ENCODE measurements around the gene OTOS.

DNA sequence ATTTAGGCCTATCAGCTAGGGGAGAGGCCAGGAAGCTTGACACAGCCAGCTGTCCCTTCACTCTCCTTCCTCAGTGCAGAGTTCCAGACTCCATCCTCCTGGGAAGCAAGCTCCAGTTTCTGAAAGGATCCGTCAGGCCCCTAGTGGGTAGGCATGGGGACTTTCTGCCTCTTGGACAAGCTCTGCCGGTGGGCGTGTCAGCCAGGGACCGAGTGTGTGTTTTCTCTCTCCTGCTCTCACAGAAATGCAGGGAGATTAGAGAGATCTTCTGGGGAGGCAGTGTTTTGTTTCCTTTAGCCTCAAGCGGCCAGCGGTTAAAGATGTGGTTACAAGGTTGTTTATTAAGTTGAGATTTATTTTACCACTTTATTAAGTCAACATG is 29.9 kb upstream of the OTOS start:
- TF ChIP-seq POLR2A (conservative IDR thresholded peaks at IDR 0.05): no peak
- TF ChIP-seq POLR2AphosphoS5 (IDR thresholded peaks at IDR 0.05; ENCODE audit: control insufficient read depth, insufficient read depth, low read depth, low read length): no peak
- TF ChIP-seq, protein P1, sequence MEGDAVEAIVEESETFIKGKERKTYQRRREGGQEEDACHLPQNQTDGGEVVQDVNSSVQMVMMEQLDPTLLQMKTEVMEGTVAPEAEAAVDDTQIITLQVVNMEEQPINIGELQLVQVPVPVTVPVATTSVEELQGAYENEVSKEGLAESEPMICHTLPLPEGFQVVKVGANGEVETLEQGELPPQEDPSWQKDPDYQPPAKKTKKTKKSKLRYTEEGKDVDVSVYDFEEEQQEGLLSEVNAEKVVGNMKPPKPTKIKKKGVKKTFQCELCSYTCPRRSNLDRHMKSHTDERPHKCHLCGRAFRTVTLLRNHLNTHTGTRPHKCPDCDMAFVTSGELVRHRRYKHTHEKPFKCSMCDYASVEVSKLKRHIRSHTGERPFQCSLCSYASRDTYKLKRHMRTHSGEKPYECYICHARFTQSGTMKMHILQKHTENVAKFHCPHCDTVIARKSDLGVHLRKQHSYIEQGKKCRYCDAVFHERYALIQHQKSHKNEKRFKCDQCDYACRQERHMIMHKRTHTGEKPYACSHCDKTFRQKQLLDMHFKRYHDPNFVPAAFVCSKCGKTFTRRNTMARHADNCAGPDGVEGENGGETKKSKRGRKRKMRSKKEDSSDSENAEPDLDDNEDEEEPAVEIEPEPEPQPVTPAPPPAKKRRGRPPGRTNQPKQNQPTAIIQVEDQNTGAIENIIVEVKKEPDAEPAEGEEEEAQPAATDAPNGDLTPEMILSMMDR (IDR thresholded peaks at IDR 0.05 in 2 of 3, conservative IDR thresholded peaks at IDR 0.05 in 1 of 3; ENCODE audit: insufficient read depth in 2 of 3, low read depth in 1 of 3, low read length in 3 of 3): no peak
- TF ChIP-seq RAD21 (CRISPR knock-in tag; conservative IDR thresholded peaks at IDR 0.05 in 1 of 2, IDR thresholded peaks at IDR 0.05 in 1 of 2): no peak
- no peak for TF ChIP-seq RBM34 (IDR thresholded peaks at IDR 0.05; ENCODE audit: borderline replicate concordance, insufficient read depth, low read length)
- TF ChIP-seq ZNF274 (IDR thresholded peaks at IDR 0.05; ENCODE audit: borderline replicate concordance, low read depth, low read length): no peak
- TF ChIP-seq SIN3B (IDR thresholded peaks at IDR 0.05; ENCODE audit: low read depth): no peak
- TF ChIP-seq ZBTB7A (IDR thresholded peaks at IDR 0.05; ENCODE audit: borderline replicate concordance, control insufficient read depth, low read depth, low read length): no peak
